Astrocyte (in vitro differentiated cells and primary cell): ENCODE measurements around the gene TRMT61A. TPM values are rescaled to one million over a fixed set of nuclear protein-coding genes. Genes with fewer than 3 reads are reported as not detected.
A peak's percentile ranks its signal among the peaks of the same experiment; 100 is the strongest.

Experiments
- DNase-seq: peaks from one replicate; pipeline ENCODE4 v3.0.0-alpha.2; 2010; ENCODE audit warnings: low read depth
- FAIRE-seq: peaks from 2 replicates; lab custom pipeline; 2011; peaks lifted over from hg19 to GRCh38; lab: Jason Lieb, UNC
- H2AFZ ChIP-seq: 2 replicates; pipeline ENCODE4 v1.6.0; 2012; ENCODE audit warnings: low read depth, low read length, inconsistent platforms
- H3K27ac ChIP-seq: 2 replicates; pipeline ENCODE4 v1.5.1; 2011; ENCODE audit warnings: low read depth, low read length, inconsistent platforms
- H3K27me3 ChIP-seq: 2 replicates; pipeline ENCODE4 v1.6.0; 2011; ENCODE audit warnings: low read length, inconsistent platforms; ENCODE audit not compliant: insufficient read depth
- H3K36me3 ChIP-seq: 2 replicates; pipeline ENCODE4 v1.5.1; 2011; ENCODE audit warnings: low read length, inconsistent platforms; ENCODE audit not compliant: insufficient read depth
- H3K4me1 ChIP-seq: 2 replicates; pipeline ENCODE4 v1.5.1; 2011; ENCODE audit warnings: low read length, inconsistent platforms; ENCODE audit not compliant: insufficient read depth
- H3K4me2 ChIP-seq: 2 replicates; pipeline ENCODE4 v1.6.0; 2012; ENCODE audit warnings: low read length, inconsistent platforms
- H3K4me3 ChIP-seq: 2 replicates; pipeline ENCODE4 v1.5.1; 2011; ENCODE audit warnings: low read depth, mild to moderate bottlenecking, low read length, inconsistent platforms; ENCODE audit not compliant: insufficient read depth
- H3K79me2 ChIP-seq: 2 replicates; pipeline ENCODE4 v1.6.0; 2012; ENCODE audit warnings: mild to moderate bottlenecking, low read length, inconsistent platforms; ENCODE audit not compliant: insufficient read depth
- H3K9ac ChIP-seq: 2 replicates; pipeline ENCODE4 v1.6.0; 2012; ENCODE audit warnings: mild to moderate bottlenecking, low read length, inconsistent platforms
- H3K9me3 ChIP-seq: 2 replicates; pipeline ENCODE4 v1.5.1; 2012; ENCODE audit warnings: low read depth, mild to moderate bottlenecking, low read length, inconsistent platforms; ENCODE audit not compliant: insufficient read depth
- H4K20me1 ChIP-seq: 2 replicates; pipeline ENCODE4 v1.6.0; 2012; ENCODE audit warnings: low read length, inconsistent platforms; ENCODE audit not compliant: insufficient read depth
- H3K27ac Mint-ChIP-seq: one replicate; pipeline ENCODE4 v1.8.0; 2021; ENCODE audit warnings: mild to moderate bottlenecking, mixed read lengths; ENCODE audit not compliant: unreplicated experiment
- H3K27me3 Mint-ChIP-seq: one replicate; pipeline ENCODE4 v1.8.0; 2021; ENCODE audit warnings: low read depth, mixed read lengths; ENCODE audit not compliant: unreplicated experiment
- H3K36me3 Mint-ChIP-seq: one replicate; pipeline ENCODE4 v1.8.0; 2021; ENCODE audit warnings: low read depth, mixed read lengths; ENCODE audit not compliant: unreplicated experiment
- H3K4me1 Mint-ChIP-seq: one replicate; pipeline ENCODE4 v1.8.0; 2021; ENCODE audit warnings: low read depth, mixed read lengths; ENCODE audit not compliant: unreplicated experiment
- H3K4me3 Mint-ChIP-seq: one replicate; pipeline ENCODE4 v1.8.0; 2021; ENCODE audit warnings: mild to moderate bottlenecking, moderate library complexity, mixed read lengths; ENCODE audit not compliant: unreplicated experiment
- H3K9me3 Mint-ChIP-seq: one replicate; pipeline ENCODE4 v1.8.0; 2021; ENCODE audit warnings: mild to moderate bottlenecking, mixed read lengths; ENCODE audit not compliant: unreplicated experiment
- CTCF ChIP-seq: IDR thresholded peaks from 2 replicates; pipeline ENCODE4 v1.5.1; 2011; ENCODE audit warnings: low read depth, mild to moderate bottlenecking, inconsistent platforms, low read length, moderate library complexity; ENCODE audit not compliant: insufficient read depth
- EZH2 ChIP-seq: IDR thresholded peaks from 2 replicates; pipeline ENCODE4 v1.6.1; 2012; ENCODE audit warnings: mild to moderate bottlenecking, low read length, inconsistent platforms; ENCODE audit not compliant: insufficient read depth
- total RNA-seq: library from RNA; stranded (reverse); gene quantifications from 2 replicates; pipeline ENCODE4 v1.2.1, GENCODE V29; 2021

The TRMT61A gene
- total RNA-seq, 1 donor from 2014 or later = 12.4 TPM

GRCh38 chr14:103496776-103497175, 32.2 kb upstream of the TRMT61A start:
- peaks cover 45% of the 10 kb centered on the region for H4K20me1 ChIP-seq
- H3K27me3 ChIP-seq = no peaks in the 10 kb centered on the region
- H3K4me3 ChIP-seq = no peak overlapping the region
- no peaks in the 10 kb centered on the region for H3K4me1 Mint-ChIP-seq
- no peaks in the 10 kb centered on the region for H3K4me1 ChIP-seq
- no peak overlapping the region for H3K9ac ChIP-seq
- DNase-seq = no peak
- no peaks in the 10 kb centered on the region for H3K9me3 ChIP-seq
- no peak overlapping the region for H3K27ac Mint-ChIP-seq
- no peak overlapping the region for H3K4me2 ChIP-seq
- H3K36me3 ChIP-seq = peaks cover 43% of the 10 kb centered on the region
- H3K36me3 Mint-ChIP-seq = peaks cover 9% of the 10 kb centered on the region
- H2AFZ ChIP-seq = no peak overlapping the region
- no peak for FAIRE-seq
- TF ChIP-seq EZH2 (no peak), CTCF (no peak)
- no peak overlapping the region for H3K4me3 Mint-ChIP-seq
- peaks cover 22% of the 10 kb centered on the region for H3K79me2 ChIP-seq
- H3K27ac ChIP-seq = no peak overlapping the region
- H3K27me3 Mint-ChIP-seq = no peaks in the 10 kb centered on the region
- H3K9me3 Mint-ChIP-seq = no peaks in the 10 kb centered on the region

- Mint-ChIP-seq H3K27ac (peak overlapping the region; percentile 9), H3K36me3 (peaks cover 16% of the 10 kb centered on the region)
- H3K36me3 ChIP-seq = peaks cover 52% of the 10 kb centered on the region
Observed at GRCh38 chr14:103499709-103500108, 29.3 kb upstream of the TRMT61A start.

More at GRCh38 chr14:103499709-103500108, 29.3 kb upstream of the TRMT61A start:
- H3K9me3 Mint-ChIP-seq = no peaks in the 10 kb centered on the region
- TF ChIP-seq EZH2 = no peak
- TF ChIP-seq CTCF = no peak
- Histone ChIP-seq H4K20me1 (peaks cover 55% of the 10 kb centered on the region), H3K4me2 (no peak overlapping the region), H3K4me1 (no peaks in the 10 kb centered on the region), H3K4me3 (no peak overlapping the region), H2AFZ (no peak overlapping the region), H3K9me3 (no peaks in the 10 kb centered on the region), H3K79me2 (peaks cover 23% of the 10 kb centered on the region), H3K27ac (no peak overlapping the region), H3K27me3 (no peaks in the 10 kb centered on the region), H3K9ac (no peak overlapping the region)
- H3K4me1 Mint-ChIP-seq = peaks cover 3% of the 10 kb centered on the region
- H3K4me3 Mint-ChIP-seq = no peak overlapping the region
- no peak for FAIRE-seq
- no peak for DNase-seq
- no peaks in the 10 kb centered on the region for H3K27me3 Mint-ChIP-seq
